ENCODE measurements around the gene ITGAD. TPM values are rescaled to one million over a fixed set of nuclear protein-coding genes. Genes with fewer than 3 reads are reported as not detected.

ITGAD gene
- total RNA-seq, 1 donor from 2014 or later, result not detected

DNA sequence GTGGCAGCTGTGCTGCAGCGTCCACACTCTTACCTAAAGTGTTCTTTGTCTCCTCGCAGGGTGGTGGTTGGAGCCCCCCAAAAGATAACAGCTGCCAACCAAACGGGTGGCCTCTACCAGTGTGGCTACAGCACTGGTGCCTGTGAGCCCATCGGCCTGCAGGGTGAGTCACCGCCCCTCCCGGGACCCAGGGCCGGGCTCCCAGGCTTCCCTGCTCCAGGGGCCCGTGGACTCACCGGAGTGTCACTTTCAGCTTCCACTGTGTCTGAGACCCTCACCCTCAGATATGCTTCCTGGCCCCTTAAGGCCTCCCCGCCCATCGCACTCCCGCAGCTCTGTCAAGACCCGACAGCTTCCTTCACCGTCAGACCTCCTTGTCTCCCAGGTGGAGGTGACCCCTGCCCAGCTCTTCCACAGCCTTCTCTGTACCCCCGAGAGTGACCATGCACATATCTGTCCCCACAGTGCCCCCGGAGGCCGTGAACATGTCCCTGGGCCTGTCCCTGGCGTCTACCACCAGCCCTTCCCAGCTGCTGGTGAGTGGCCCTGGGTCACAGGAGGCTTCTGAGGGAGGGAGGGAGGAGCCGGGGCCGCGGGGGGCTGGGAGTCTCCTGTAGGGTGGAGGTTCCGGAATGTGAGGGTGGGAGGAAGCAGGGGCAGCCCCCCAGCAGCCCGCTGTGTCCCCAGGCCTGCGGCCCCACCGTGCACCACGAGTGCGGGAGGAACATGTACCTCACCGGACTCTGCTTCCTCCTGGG, 36.4 kb upstream of the ITGAD start:
- Histone ChIP-seq H3K4me3 (ENCODE audit: low read depth, low read length) (no peak overlapping the region), H3K36me3 (ENCODE audit: control insufficient read depth, insufficient read depth, low read length) (no peaks in the 10 kb centered on the region), H3K27me3 (ENCODE audit: control insufficient read depth, insufficient read depth, low read length) (peaks cover 1% of the 10 kb centered on the region)
- no peak for DNase-seq (ENCODE audit: low read depth)
- TF ChIP-seq, protein P1, sequence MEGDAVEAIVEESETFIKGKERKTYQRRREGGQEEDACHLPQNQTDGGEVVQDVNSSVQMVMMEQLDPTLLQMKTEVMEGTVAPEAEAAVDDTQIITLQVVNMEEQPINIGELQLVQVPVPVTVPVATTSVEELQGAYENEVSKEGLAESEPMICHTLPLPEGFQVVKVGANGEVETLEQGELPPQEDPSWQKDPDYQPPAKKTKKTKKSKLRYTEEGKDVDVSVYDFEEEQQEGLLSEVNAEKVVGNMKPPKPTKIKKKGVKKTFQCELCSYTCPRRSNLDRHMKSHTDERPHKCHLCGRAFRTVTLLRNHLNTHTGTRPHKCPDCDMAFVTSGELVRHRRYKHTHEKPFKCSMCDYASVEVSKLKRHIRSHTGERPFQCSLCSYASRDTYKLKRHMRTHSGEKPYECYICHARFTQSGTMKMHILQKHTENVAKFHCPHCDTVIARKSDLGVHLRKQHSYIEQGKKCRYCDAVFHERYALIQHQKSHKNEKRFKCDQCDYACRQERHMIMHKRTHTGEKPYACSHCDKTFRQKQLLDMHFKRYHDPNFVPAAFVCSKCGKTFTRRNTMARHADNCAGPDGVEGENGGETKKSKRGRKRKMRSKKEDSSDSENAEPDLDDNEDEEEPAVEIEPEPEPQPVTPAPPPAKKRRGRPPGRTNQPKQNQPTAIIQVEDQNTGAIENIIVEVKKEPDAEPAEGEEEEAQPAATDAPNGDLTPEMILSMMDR (IDR thresholded peaks at IDR 0.05; ENCODE audit: insufficient read depth, low read length, poor library complexity, severe bottlenecking), result no peak

DNA sequence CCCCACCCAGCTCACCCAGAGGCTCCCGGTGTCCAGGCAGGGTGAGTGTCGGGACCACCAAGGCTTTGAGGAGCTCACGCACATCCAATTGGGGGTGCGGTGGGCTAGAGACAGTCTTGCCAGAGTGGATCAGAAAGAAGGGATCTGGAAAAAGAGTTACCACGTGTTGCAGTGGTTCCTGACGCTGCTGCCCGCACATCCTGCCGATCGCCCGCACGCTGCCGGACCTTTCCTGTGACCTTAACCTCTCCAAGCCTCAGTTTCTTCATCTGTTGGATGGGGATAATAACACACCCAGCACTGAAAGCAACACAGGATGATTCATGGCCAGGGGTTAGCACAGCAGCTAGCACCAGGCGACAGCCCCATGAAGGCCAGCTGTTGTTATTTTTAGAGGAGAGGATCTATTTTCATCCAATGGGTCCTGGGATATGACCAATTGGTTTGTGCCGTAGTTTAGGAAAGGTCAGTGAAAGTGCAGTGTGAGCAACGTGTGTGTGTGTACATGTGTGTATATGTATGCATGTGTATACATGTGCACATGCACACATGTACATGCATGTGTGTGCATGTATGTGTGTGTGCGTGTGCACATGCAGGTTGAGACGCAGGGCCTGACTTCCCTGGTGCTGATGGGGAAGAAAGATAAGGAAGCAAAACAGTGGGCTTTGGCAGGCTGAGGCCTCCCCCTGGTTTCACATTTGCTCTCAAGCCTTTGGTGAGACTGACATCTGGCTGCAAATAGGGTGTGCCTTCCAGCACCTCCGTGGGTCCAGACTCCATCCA, 35.6 kb upstream of the ITGAD start:
- TF ChIP-seq, protein P1 (IDR thresholded peaks at IDR 0.05; ENCODE audit: insufficient read depth, low read length, poor library complexity, severe bottlenecking), result no peak
- no peak for DNase-seq (ENCODE audit: low read depth)
- Histone ChIP-seq H3K4me3 (ENCODE audit: low read depth, low read length) (no peak overlapping the region), H3K27me3 (ENCODE audit: control insufficient read depth, insufficient read depth, low read length) (no peaks in the 10 kb centered on the region), H3K36me3 (ENCODE audit: control insufficient read depth, insufficient read depth, low read length) (no peaks in the 10 kb centered on the region)

DNA sequence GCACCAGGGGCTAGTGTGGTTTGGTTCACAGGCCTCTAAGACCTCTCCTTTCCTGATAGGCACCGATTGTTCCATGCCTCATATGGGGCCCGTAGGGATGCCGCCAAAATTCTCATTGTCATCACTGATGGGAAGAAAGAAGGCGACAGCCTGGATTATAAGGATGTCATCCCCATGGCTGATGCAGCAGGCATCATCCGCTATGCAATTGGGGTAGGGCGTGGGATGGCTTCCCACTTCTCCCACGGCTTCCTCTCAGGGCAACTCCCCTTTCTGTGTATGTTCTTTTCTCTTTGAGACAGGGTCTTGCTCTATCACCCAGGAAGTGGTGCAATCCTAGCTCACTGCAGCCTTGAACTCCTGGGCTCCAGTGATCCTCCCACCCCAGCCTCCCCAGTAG, 32.9 kb upstream of the ITGAD start:
- TF ChIP-seq, protein P1 (IDR thresholded peaks at IDR 0.05; ENCODE audit: insufficient read depth, low read length, poor library complexity, severe bottlenecking), result no peak
- H3K36me3 ChIP-seq (ENCODE audit: control insufficient read depth, insufficient read depth, low read length), result no peaks in the 10 kb centered on the region

DNA sequence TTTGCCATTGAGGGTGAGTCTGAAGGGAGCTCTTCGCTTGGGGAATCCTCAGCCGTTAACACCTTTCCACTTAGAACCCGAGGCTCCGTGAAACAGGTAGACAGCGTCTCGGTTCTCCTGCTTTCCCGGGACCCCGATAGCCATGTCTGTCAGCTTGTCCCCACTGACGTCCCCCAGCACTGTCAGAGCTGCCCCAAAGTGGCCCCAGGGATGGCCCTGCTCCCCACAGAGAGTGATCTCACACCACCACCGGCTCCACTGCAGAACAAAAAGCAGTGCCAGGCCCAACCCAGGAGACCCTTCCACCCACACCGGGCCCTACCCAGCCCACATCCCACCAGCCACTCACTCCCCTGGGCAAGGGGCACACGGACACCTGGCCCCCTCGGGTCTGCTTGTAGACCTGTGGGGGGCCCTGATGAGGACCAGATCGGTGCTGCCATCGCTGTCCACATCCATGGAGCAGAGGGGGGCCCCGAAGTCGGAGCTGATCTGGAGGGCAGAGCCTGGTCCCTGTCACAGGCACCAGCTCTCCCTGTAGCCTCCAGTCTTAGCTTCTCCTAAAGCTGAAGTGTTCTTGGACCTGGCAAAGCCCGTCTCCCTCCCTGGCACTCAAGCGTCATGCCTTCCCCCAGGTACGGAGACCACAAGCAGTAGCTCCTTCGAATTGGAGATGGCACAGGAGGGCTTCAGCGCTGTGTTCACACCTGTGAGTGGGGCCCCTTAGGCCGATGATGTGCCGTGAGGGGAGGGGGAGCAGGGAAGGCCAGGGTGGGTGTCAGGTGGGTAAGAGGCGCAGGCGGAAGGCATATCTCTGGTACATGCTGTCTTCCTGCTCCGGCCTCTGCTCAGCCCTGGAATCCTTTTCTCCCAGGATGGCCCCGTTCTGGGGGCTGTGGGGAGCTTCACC, 31.7 kb upstream of the ITGAD start:
- Histone ChIP-seq H3K4me3 (ENCODE audit: low read depth, low read length) (no peak overlapping the region), H3K27me3 (ENCODE audit: control insufficient read depth, insufficient read depth, low read length) (no peaks in the 10 kb centered on the region), H3K36me3 (ENCODE audit: control insufficient read depth, insufficient read depth, low read length) (no peaks in the 10 kb centered on the region)
- DNase-seq (ENCODE audit: low read depth), result no peak
- TF ChIP-seq, protein P1 (IDR thresholded peaks at IDR 0.05; ENCODE audit: insufficient read depth, low read length, poor library complexity, severe bottlenecking), result no peak

More for the DNA sequence above, 32.9 kb upstream of the ITGAD start:
- DNase-seq (ENCODE audit: low read depth), result no peak
- Histone ChIP-seq H3K27me3 (ENCODE audit: control insufficient read depth, insufficient read depth, low read length) (no peaks in the 10 kb centered on the region), H3K4me3 (ENCODE audit: low read depth, low read length) (no peak overlapping the region)

DNA sequence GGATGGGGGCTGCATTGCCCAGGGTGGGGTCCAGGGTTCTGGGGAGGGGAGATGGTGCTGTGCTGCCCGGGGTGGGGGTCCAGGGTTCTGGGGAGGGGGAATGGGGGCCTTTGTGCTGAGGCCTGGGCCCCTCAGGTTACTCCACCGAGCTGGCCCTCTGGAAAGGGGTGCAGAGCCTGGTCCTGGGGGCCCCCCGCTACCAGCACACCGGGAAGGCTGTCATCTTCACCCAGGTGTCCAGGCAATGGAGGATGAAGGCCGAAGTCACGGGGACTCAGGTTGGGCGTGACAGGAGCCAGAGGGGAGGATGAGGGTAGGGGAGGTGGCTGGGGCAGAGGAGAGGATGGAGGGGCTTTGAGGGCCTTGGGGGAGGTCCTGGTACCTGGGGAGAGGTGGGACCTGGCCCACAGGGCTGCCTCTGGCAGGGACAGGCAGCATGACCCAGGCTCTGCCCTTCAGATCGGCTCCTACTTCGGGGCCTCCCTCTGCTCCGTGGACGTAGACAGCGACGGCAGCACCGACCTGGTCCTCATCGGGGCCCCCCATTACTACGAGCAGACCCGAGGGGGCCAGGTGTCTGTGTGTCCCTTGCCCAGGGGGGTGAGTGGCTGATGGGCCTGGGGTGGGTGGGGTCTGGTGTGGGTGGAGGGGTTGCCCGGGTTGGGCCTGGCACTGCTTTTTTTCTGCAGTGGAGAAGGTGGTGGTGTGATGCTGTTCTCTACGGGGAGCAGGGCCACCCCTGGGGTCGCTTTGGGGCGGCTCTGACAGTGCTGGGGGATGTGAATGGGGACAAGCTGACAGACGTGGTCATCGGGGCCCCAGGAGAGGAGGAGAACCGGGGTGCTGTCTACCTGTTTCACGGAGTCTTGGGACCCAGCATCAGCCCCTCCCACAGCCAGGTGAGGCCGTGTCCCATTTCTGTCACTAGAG, 30.4 kb upstream of the ITGAD start:
- TF ChIP-seq, protein P1 (IDR thresholded peaks at IDR 0.05; ENCODE audit: insufficient read depth, low read length, poor library complexity, severe bottlenecking), result no peak
- H3K36me3 ChIP-seq (ENCODE audit: control insufficient read depth, insufficient read depth, low read length), result no peaks in the 10 kb centered on the region
- DNase-seq (ENCODE audit: low read depth), result no peak
- H3K27me3 ChIP-seq (ENCODE audit: control insufficient read depth, insufficient read depth, low read length), result no peaks in the 10 kb centered on the region
- H3K4me3 ChIP-seq (ENCODE audit: low read depth, low read length), result no peak overlapping the region
